Keratinocyte (primary cell): ENCODE data around the gene SDK1.

Experiments
- EZH2 ChIP-seq: IDR thresholded peaks from one replicate; pipeline ENCODE4 v1.6.1; 2012; ENCODE audit warnings: inconsistent platforms, mild to moderate bottlenecking, low read length, moderate library complexity
- TF ChIP-seq, protein P1 (sequence below), 3 experiments: IDR thresholded peaks in 1 of 3; conservative IDR thresholded peaks in 1 of 3; optimal IDR thresholded peaks in 1 of 3; 2 replicates in 2 of 3; 3 replicates in 1 of 3; pipeline versions ENCODE3 to v1.5.1; 2011; ENCODE audit warnings: low read length in 3 of 3, mild to moderate bottlenecking in 3 of 3, moderate library complexity in 2 of 3, control low read depth in 1 of 3, inconsistent platforms in 1 of 3; ENCODE audit not compliant: insufficient read depth in 2 of 3; ENCODE audit errors: extremely low read depth in 1 of 3

DNA sequence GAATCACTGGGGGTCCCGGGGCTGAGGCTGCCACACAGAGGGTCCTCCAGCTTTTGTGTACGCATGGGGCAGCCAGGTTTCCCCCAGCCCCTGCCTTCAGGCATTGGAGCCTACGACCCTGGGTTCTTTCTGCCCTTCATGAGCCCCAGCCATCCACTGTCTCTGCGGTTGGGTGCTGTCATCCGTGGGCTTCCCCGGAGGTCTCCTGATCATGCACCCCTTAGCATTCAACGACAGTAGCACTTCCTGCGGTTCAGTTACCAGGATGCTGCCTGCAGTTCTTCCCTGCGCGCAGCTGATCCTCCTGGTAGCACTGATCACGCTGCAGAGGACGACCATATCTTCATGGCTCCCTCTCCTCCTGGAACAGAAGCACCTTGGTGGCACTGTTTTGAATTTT lies 676.3 kb downstream of the SDK1 start:
- TF ChIP-seq, protein P1, sequence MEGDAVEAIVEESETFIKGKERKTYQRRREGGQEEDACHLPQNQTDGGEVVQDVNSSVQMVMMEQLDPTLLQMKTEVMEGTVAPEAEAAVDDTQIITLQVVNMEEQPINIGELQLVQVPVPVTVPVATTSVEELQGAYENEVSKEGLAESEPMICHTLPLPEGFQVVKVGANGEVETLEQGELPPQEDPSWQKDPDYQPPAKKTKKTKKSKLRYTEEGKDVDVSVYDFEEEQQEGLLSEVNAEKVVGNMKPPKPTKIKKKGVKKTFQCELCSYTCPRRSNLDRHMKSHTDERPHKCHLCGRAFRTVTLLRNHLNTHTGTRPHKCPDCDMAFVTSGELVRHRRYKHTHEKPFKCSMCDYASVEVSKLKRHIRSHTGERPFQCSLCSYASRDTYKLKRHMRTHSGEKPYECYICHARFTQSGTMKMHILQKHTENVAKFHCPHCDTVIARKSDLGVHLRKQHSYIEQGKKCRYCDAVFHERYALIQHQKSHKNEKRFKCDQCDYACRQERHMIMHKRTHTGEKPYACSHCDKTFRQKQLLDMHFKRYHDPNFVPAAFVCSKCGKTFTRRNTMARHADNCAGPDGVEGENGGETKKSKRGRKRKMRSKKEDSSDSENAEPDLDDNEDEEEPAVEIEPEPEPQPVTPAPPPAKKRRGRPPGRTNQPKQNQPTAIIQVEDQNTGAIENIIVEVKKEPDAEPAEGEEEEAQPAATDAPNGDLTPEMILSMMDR (optimal IDR thresholded peaks at IDR 0.05 in 1 of 3, IDR thresholded peaks at IDR 0.05 in 1 of 3, conservative IDR thresholded peaks at IDR 0.05 in 1 of 3; ENCODE audit: extremely low read depth in 1 of 3, insufficient read depth in 2 of 3, low read length in 3 of 3), result no peak
- no peak for TF ChIP-seq EZH2
